ENCODE results near the gene DOK6. TPM values are rescaled to one million over a fixed set of nuclear protein-coding genes. Genes with fewer than 3 reads are reported as not detected.

DOK6 gene
- total and polyA plus RNA-seq, 10 of the 15 experiments (the other 5 are each of a cell fraction or from before 2014, with no cell fraction given): 0.01 to 0.09 (median 0.04) TPM; not detected in 4

DNA sequence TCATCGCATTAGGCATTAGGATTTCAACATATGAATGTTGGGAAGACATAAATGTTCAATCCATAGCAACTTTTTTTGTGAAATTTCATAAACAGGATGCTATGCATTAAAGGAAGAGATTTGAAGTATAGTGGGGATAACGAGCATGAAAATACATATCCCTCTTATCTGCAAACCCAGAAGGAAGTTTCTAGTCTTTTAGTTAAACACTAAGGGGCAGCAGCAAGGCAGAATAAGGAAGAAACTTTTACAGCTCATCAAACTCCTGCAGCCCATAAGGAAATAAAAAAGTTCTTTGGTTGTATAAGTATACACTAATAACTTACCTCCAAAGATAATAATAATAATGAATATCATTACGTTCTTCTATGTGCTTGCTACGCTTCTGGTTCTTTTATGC is 465.5 kb downstream of the DOK6 start:
- 97% methylated on average over 4 of the region's 4 CpGs for WGBS (ENCODE audit: insufficient coverage, insufficient replicate concordance, low lambda C conversion rate, missing lambda C conversion rate)
- H3K4me2 ChIP-seq (ENCODE audit: control insufficient read depth, insufficient read depth): no peak overlapping the region
- in situ Hi-C loops (cut with MboI): no loop called here

DNA sequence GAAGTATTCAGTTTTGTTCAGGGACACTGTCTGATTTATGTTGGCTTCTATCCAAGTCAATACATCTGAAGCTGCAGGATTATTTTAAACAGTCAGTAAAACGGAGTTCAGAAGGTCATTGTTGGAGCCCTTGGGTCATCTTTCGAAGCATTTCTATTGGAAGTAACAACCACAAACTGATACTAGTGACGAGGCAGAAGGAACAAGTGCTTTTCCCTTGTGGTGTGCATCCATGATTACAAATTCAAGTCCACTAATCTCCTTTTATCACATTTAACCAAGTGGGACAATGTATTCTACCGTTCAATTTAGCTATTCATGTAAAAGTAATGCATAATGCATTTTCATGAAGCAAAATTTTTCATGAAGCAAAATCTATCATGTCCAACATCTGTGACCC is 470.0 kb downstream of the DOK6 start:
- no peaks in the 10 kb centered on the region for H4K20me1 ChIP-seq (ENCODE audit: control insufficient read depth, insufficient read depth)
- TF ChIP-seq MYB (IDR thresholded peaks at IDR 0.05; ENCODE audit: borderline replicate concordance, low read depth, low read length) (no peak), HDAC6 (IDR thresholded peaks at IDR 0.05; ENCODE audit: unreplicated experiment) (no peak), EZH2 (IDR thresholded peaks at IDR 0.05; ENCODE audit: borderline replicate concordance, control insufficient read depth, low read depth, low read length) (no peak), PAX8 (IDR thresholded peaks at IDR 0.05) (no peak), MXI1 (IDR thresholded peaks at IDR 0.05; ENCODE audit: low read depth, low read length) (no peak), POLR2A (IDR thresholded peaks at IDR 0.05; ENCODE audit: low read depth, low read length) (no peak), YBX1 (IDR thresholded peaks at IDR 0.05) (no peak), MTA3 (IDR thresholded peaks at IDR 0.05; ENCODE audit: borderline replicate concordance, low read length) (no peak), CHD1 (IDR thresholded peaks at IDR 0.05; ENCODE audit: low read depth, low read length) (no peak)
- TF ChIP-seq, protein P1, sequence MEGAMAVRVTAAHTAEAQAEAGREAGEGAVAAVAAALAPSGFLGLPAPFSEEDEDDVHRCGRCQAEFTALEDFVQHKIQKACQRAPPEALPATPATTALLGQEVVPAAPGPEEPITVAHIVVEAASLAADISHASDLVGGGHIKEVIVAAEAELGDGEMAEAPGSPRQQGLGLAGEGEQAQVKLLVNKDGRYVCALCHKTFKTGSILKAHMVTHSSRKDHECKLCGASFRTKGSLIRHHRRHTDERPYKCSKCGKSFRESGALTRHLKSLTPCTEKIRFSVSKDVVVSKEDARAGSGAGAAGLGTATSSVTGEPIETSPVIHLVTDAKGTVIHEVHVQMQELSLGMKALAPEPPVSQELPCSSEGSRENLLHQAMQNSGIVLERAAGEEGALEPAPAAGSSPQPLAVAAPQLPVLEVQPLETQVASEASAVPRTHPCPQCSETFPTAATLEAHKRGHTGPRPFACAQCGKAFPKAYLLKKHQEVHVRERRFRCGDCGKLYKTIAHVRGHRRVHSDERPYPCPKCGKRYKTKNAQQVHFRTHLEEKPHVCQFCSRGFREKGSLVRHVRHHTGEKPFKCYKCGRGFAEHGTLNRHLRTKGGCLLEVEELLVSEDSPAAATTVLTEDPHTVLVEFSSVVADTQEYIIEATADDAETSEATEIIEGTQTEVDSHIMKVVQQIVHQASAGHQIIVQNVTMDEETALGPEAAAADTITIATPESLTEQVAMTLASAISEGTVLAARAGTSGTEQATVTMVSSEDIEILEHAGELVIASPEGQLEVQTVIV (IDR thresholded peaks at IDR 0.05; ENCODE audit: borderline replicate concordance, partially characterized antibody): no peak
- TF ChIP-seq, protein P2, sequence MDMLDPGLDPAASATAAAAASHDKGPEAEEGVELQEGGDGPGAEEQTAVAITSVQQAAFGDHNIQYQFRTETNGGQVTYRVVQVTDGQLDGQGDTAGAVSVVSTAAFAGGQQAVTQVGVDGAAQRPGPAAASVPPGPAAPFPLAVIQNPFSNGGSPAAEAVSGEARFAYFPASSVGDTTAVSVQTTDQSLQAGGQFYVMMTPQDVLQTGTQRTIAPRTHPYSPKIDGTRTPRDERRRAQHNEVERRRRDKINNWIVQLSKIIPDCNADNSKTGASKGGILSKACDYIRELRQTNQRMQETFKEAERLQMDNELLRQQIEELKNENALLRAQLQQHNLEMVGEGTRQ (IDR thresholded peaks at IDR 0.05; ENCODE audit: borderline replicate concordance, low read depth, low read length): no peak
- DNase-seq (ENCODE audit: low read depth, low spot score) (no peak), ATAC-seq (no peak), FAIRE-seq (no peak)
- H3K4me1 ChIP-seq (ENCODE audit: control insufficient read depth, insufficient read depth, low read length): no peaks in the 10 kb centered on the region
- H3K4me3 ChIP-seq: no peak overlapping the region
- H3K79me2 ChIP-seq (ENCODE audit: control insufficient read depth, insufficient read depth, low read length): no peaks in the 10 kb centered on the region
- H3K9ac ChIP-seq (ENCODE audit: control insufficient read depth, insufficient read depth, low read length): no peak overlapping the region
- POLR2A ChIA-PET: no interaction called here
- no peaks in the 10 kb centered on the region for H3K9me3 ChIP-seq (replicated peaks; ENCODE audit: control insufficient read depth, insufficient read depth, low read length)
- no peaks in the 10 kb centered on the region for H3K27me3 ChIP-seq (replicated peaks in 1 of 2; ENCODE audit: control insufficient read depth in 2 of 2, insufficient read depth in 2 of 2, low read length in 1 of 2)
- in situ Hi-C loops (cut with MboI): no loop called here
- H3K27ac ChIP-seq (ENCODE audit: control insufficient read depth, insufficient read depth): no peak overlapping the region
- intact Hi-C loops (cut with micrococcal nuclease; ENCODE audit: unreplicated experiment): no loop called here
- peaks cover 0 to 5% of the 10 kb centered on the region in 2 experiments; a peak in 3 of 4 replicates for H3K36me3 ChIP-seq (ENCODE audit: control insufficient read depth in 2 of 2, insufficient read depth in 2 of 2, low read length in 1 of 2)
- WGBS (ENCODE audit: insufficient coverage, insufficient replicate concordance, low lambda C conversion rate, missing lambda C conversion rate): 57% methylated on average over 4 of the region's 4 CpGs
- H2AFZ ChIP-seq (ENCODE audit: control insufficient read depth, low read depth, low read length): no peak overlapping the region
- CTCF ChIA-PET: no interaction called here
- no peak overlapping the region for H3K4me2 ChIP-seq (ENCODE audit: control insufficient read depth, insufficient read depth)
- RAD21 ChIA-PET (ENCODE audit: unreplicated experiment): no interaction called here
- no TSS peak for BruUV-seq (replicated peaks)
- SMC1A ChIA-PET (ENCODE audit: uncharacterized antibody, unreplicated experiment): interaction anchor here (1.4 kb wide), 1 partner anchor 12 kb away, joined by 4 read pairs; no protein-coding TSS in a partner anchor

More for the DNA sequence above, 465.5 kb downstream of the DOK6 start:
- Histone ChIP-seq H3K27me3 (replicated peaks in 1 of 2; ENCODE audit: control insufficient read depth in 2 of 2, insufficient read depth in 2 of 2, low read length in 1 of 2) (no peaks in the 10 kb centered on the region), H3K9ac (ENCODE audit: control insufficient read depth, insufficient read depth, low read length) (no peak overlapping the region), H3K36me3 (ENCODE audit: control insufficient read depth in 2 of 2, insufficient read depth in 2 of 2, low read length in 1 of 2) (peaks cover 0 to 3% of the 10 kb centered on the region in 2 experiments; a peak in 3 of 4 replicates), H3K4me1 (ENCODE audit: control insufficient read depth, insufficient read depth, low read length) (peaks cover 5% of the 10 kb centered on the region; the same call in 1 of the 2 replicates), H4K20me1 (ENCODE audit: control insufficient read depth, insufficient read depth) (no peaks in the 10 kb centered on the region), H3K27ac (ENCODE audit: control insufficient read depth, insufficient read depth) (no peak overlapping the region), H3K4me3 (no peak overlapping the region), H3K79me2 (ENCODE audit: control insufficient read depth, insufficient read depth, low read length) (no peaks in the 10 kb centered on the region), H3K9me3 (replicated peaks; ENCODE audit: control insufficient read depth, insufficient read depth, low read length) (no peaks in the 10 kb centered on the region), H2AFZ (ENCODE audit: control insufficient read depth, low read depth, low read length) (no peak overlapping the region)
- ChIA-PET POLR2A (interaction anchor here (1.1 kb wide), 1 partner anchor 16 kb away, joined by 3 read pairs; no protein-coding TSS in a partner anchor), RAD21 (ENCODE audit: unreplicated experiment) (interaction anchor here (1.0 to 1.8 kb wide), 3 partner anchors 16 to 213 kb away, joined by 3 to 7 read pairs (median 3); no protein-coding TSS in a partner anchor), SMC1A (ENCODE audit: uncharacterized antibody, unreplicated experiment) (interaction anchor here (1.0 to 5.1 kb wide), 4 partner anchors 15 to 220 kb away, joined by 3 to 46 read pairs (median 4); no protein-coding TSS in a partner anchor), CTCF (interaction anchor here (1.7 to 2.4 kb wide), 2 partner anchors 16 to 70 kb away, joined by 4 to 8 read pairs; no protein-coding TSS in a partner anchor)
- no peak for DNase-seq (ENCODE audit: low read depth, low spot score)
- BruUV-seq (replicated peaks): no TSS peak
- ATAC-seq: no peak
- intact Hi-C loops (cut with micrococcal nuclease; ENCODE audit: unreplicated experiment): no loop called here
- FAIRE-seq: no peak
- TF ChIP-seq MXI1 (IDR thresholded peaks at IDR 0.05; ENCODE audit: low read depth, low read length): no peak
- TF ChIP-seq RAD21 (IDR thresholded peaks at IDR 0.05; ENCODE audit: insufficient read depth, low read depth, low read length): 0 out of 2 replicates have a peak, but pooled peaks have one; percentile 5
- TF ChIP-seq BCL11A (IDR thresholded peaks at IDR 0.05; ENCODE audit: low read depth, low read length): no peak
